ENCODE results near the gene UBE2F. TPM values are rescaled to one million over a fixed set of nuclear protein-coding genes. Genes with fewer than 3 reads are reported as not detected.

Gene UBE2F
- total and polyA plus RNA-seq, 8 donors: 6.4 to 87.0 (median 44.9) TPM; not detected in 1

- Histone ChIP-seq H3K4me3 (no peak overlapping the region), H3K27ac (no peak overlapping the region), H3K36me3 (peaks cover 7 to 67% (median 60%) of the 10 kb centered on the region in 4 donors), H3K9me3 (no peaks in the 10 kb centered on the region), H3K27me3 (no peaks in the 10 kb centered on the region), H3K4me1 (no peaks in the 10 kb centered on the region)
- DNase-seq: no peak
- 83 to 96% (median 93%) methylated on average over 5 of the region's 5 CpGs for WGBS, 5 donors
- intact Hi-C loops (cut with DNase I; ENCODE audit: low total_unique reads): no loop called here
- no peak for TF ChIP-seq POLR2A (IDR thresholded peaks at IDR 0.05)
- no peak for TF ChIP-seq POLR2AphosphoS5 (IDR thresholded peaks at IDR 0.05)
- TF ChIP-seq EP300 (IDR thresholded peaks at IDR 0.05): no peak
- no peak for TF ChIP-seq CTCF (IDR thresholded peaks at IDR 0.05)
These were observed 55.9 kb downstream of the UBE2F start for GRCh38 chr2:238022594-238023157.

- Histone ChIP-seq H3K27me3 (no peaks in the 10 kb centered on the region), H3K4me3 (no peak overlapping the region), H3K4me1 (no peaks in the 10 kb centered on the region), H3K27ac (no peak overlapping the region), H3K36me3 (peaks cover 7 to 61% (median 57%) of the 10 kb centered on the region in 4 donors), H3K9me3 (no peaks in the 10 kb centered on the region)
- TF ChIP-seq POLR2A (IDR thresholded peaks at IDR 0.05): no peak
- no peak for TF ChIP-seq EP300 (IDR thresholded peaks at IDR 0.05)
- TF ChIP-seq POLR2AphosphoS5 (IDR thresholded peaks at IDR 0.05): no peak
- no peak for TF ChIP-seq CTCF (IDR thresholded peaks at IDR 0.05)
- no peak for DNase-seq
- intact Hi-C loops (cut with DNase I; ENCODE audit: low total_unique reads): no loop called here
- 98 to 100% (median 100%) methylated on average over 2 of the region's 2 CpGs for WGBS, 5 donors
These were observed 56.8 kb downstream of the UBE2F start for GRCh38 chr2:238023608-238024007.

- TF ChIP-seq POLR2AphosphoS5 (IDR thresholded peaks at IDR 0.05) (no peak), POLR2A (IDR thresholded peaks at IDR 0.05) (no peak), EP300 (IDR thresholded peaks at IDR 0.05) (no peak), CTCF (IDR thresholded peaks at IDR 0.05) (no peak)
- no peaks in the 10 kb centered on the region for H3K9me3 ChIP-seq
- no peak overlapping the region for H3K4me3 ChIP-seq
- whole genome bisulfite sequencing, 5 donors: 80 to 96% (median 85%) methylated on average over 8 of the region's 8 CpGs
- H3K27me3 ChIP-seq: no peaks in the 10 kb centered on the region
- H3K27ac ChIP-seq: no peak overlapping the region
- DNase-seq: no peak
- intact Hi-C loops (cut with DNase I; ENCODE audit: low total_unique reads): no loop called here
- peaks cover 7 to 56% (median 54%) of the 10 kb centered on the region in 4 donors for H3K36me3 ChIP-seq
- H3K4me1 ChIP-seq: no peaks in the 10 kb centered on the region
These were observed 58.2 kb downstream of the UBE2F start for GRCh38 chr2:238024986-238025385.

GRCh38 chr2:238025741-238026360 is 59.0 kb downstream of the UBE2F start:
- intact Hi-C loops (cut with DNase I; ENCODE audit: low total_unique reads): no loop called here
- Histone ChIP-seq H3K27ac (no peak overlapping the region), H3K27me3 (no peaks in the 10 kb centered on the region), H3K36me3 (peaks cover 15 to 58% (median 58%) of the 10 kb centered on the region in 4 donors), H3K9me3 (no peaks in the 10 kb centered on the region), H3K4me1 (no peaks in the 10 kb centered on the region), H3K4me3 (no peak overlapping the region)
- 67 to 87% (median 79%) methylated on average over 9 of the region's 9 CpGs for WGBS, 5 donors
- DNase-seq: no peak
- TF ChIP-seq CTCF (IDR thresholded peaks at IDR 0.05) (no peak), EP300 (IDR thresholded peaks at IDR 0.05) (no peak), POLR2AphosphoS5 (IDR thresholded peaks at IDR 0.05) (no peak), POLR2A (IDR thresholded peaks at IDR 0.05) (no peak)
